Nasal cavity respiratory epithelium epithelial cell of viscerocranial mucosa (primary cell): ENCODE measurements around the gene ATRIP. TPM values are rescaled to one million over a fixed set of nuclear protein-coding genes. Genes with fewer than 3 reads are reported as not detected.

Experiments
- total RNA-seq: library from RNA; depleted of rRNA; stranded (reverse); fragments of >200 nt; gene quantifications from 2 replicates; pipeline ENCODE4 v1.2.3, GENCODE V29; 2014

The ATRIP gene
- 5.1 and 5.4 TPM in 2 replicates for total RNA-seq

GRCh38 chr3:48446425-48447193, at the start of gene ATRIP:
Gene ATRIP (plus strand): TSS chr3:48446737. CDS start chr3:48446846, 109 bp downstream.

GRCh38 chr3:48429960-48430707, 16.4 kb upstream of the ATRIP start, which contains the start of gene PLXNB1:
Gene PLXNB1 (minus strand): TSS chr3:48430086. CDS start chr3:48424611, 5,475 bp downstream.

GRCh38 chr3:48439820-48440589, 6.5 kb upstream of the ATRIP start, which contains the start of the genes CCDC51 and TMA7:
Gene CCDC51 (minus strand): TSS chr3:48440119. CDS start chr3:48435128, 4,991 bp downstream.
Gene TMA7 (plus strand): TSS chr3:48440257. CDS start chr3:48440297, 40 bp downstream.

GRCh38 chr3:48504051-48504946, 57.8 kb downstream of the ATRIP start, which contains the start of gene SHISA5:
Gene SHISA5 (minus strand): TSS chr3:48504174. CDS start chr3:48504094, 80 bp downstream.

Other genes starting within 250 kb of the ATRIP start
- 1.2 and 3.1 TPM in 2 replicates for gene CAMP, start 223.2 kb upstream of the ATRIP start, total RNA-seq
- gene ZNF589, start 205.6 kb upstream of the ATRIP start, total RNA-seq, result 2.7 and 6.8 TPM in 2 replicates
- gene NME6, start 145.4 kb upstream of the ATRIP start, total RNA-seq, result 27.0 and 33.9 TPM in 2 replicates
- not detected in 2 replicates for gene SPINK8, start 113.1 kb upstream of the ATRIP start, total RNA-seq
- not detected in 2 replicates for gene FBXW12, start 74.5 kb upstream of the ATRIP start, total RNA-seq
- 49.9 and 257 TPM in 2 replicates for gene PLXNB1, start 16.7 kb upstream of the ATRIP start, total RNA-seq
- gene CCDC51, start 6.6 kb upstream of the ATRIP start, total RNA-seq, result 44.0 and 70.4 TPM in 2 replicates
- gene TMA7, start 6.5 kb upstream of the ATRIP start, total RNA-seq, result 224 and 359 TPM in 2 replicates
- gene SHISA5, start 57.4 kb downstream of the ATRIP start, total RNA-seq, result 109 and 119 TPM in 2 replicates
- 4.4 and 15.7 TPM in 2 replicates for gene PFKFB4, start 110.1 kb downstream of the ATRIP start, total RNA-seq
- 2.4 and 12.2 TPM in 2 replicates for gene UCN2, start 117.0 kb downstream of the ATRIP start, total RNA-seq
- 121 and 420 TPM in 2 replicates for gene COL7A1, start 148.6 kb downstream of the ATRIP start, total RNA-seq
- 438 and 594 TPM in 2 replicates for gene UQCRC1, start 162.9 kb downstream of the ATRIP start, total RNA-seq
- not detected in 2 replicates for gene TMEM89, start 175.0 kb downstream of the ATRIP start, total RNA-seq
- gene SLC26A6, start 188.7 kb downstream of the ATRIP start, total RNA-seq, result 22.2 and 33.1 TPM in 2 replicates
- 1.8 and 2.1 TPM in 2 replicates for gene CELSR3, start 216.1 kb downstream of the ATRIP start, total RNA-seq
- 12.3 and 14.3 TPM in 2 replicates for gene NCKIPSD, start 239.2 kb downstream of the ATRIP start, total RNA-seq